Left lung (tissue), 10 donors: Measurements from ENCODE around the gene RBFOX2. TPM values are rescaled to one million over a fixed set of nuclear protein-coding genes. Genes with fewer than 3 reads are reported as not detected.
"Not testable (repeated sequence)": the region's sequence is repeated elsewhere in the genome, so short reads cannot be mapped to it uniquely, and the experiment has no call there.

ENCODE experiments used
- ATAC-seq: fragments of 200-7000 bp; cut with Tn5 transposase; one replicate; pipeline ENCODE4 v1.9.1; 2020; ENCODE audit warnings: moderate library complexity
- DNase-seq, 4 donors: peaks; one replicate each; pipeline ENCODE4 v3.0.0-alpha.2; 2013 to 2020
- H3K27ac ChIP-seq, 2 donors: fragments of 200-600 bp; sonication (generic) in 1 of 2; one replicate each; pipeline versions ENCODE4 v1.5.0 to v1.8.0; 2020 to 2021
- H3K27me3 ChIP-seq, 2 donors: fragments of 200-600 bp; sonication (generic) in 1 of 2; one replicate each; pipeline versions ENCODE4 v1.5.0 to v1.8.0; 2020 to 2021
- H3K36me3 ChIP-seq, 2 donors: fragments of 200-600 bp; sonication (generic) in 1 of 2; one replicate each; pipeline versions ENCODE4 v1.5.0 to v1.8.0; 2020 to 2021
- H3K4me1 ChIP-seq, 2 donors: fragments of 200-600 bp; one replicate each; pipeline ENCODE4 v1.8.0; 2021
- H3K4me3 ChIP-seq, 2 donors: fragments of 200-600 bp; sonication (generic) in 1 of 2; one replicate each; pipeline versions ENCODE4 v1.5.0 to v1.8.0; 2020 to 2021; ENCODE audit warnings: mild to moderate bottlenecking in 1 of 2
- H3K9me3 ChIP-seq, 2 donors: fragments of 200-600 bp; sonication (generic) in 1 of 2; one replicate each; pipeline versions ENCODE4 v1.5.0 to v1.8.0; 2020 to 2021
- intact Hi-C, 2 donors: fragments of 100-400 bp; cut with DNase I; formaldehyde crosslinking; loops; one replicate each; pipeline versions ENCODE4 v1.11.2 to v1.14.2; 2022
- polyA plus RNA-seq, 6 donors: library from polyadenylated mRNA; unstranded; fragments of 120-200 nt; gene quantifications; one replicate each; pipeline ENCODE4 v1.2.1, GENCODE V29; 2013; ENCODE audit not compliant: insufficient read length in 6 of 6
- total RNA-seq, 2 donors: library from RNA; stranded (reverse); fragmentation: NEBNext Ultra II Directional; extraction: Animal tissue kit (Norgen Biotek cat#: 25700); gene quantifications; one replicate each; pipeline ENCODE4 v1.2.1, GENCODE V29; 2021
- TF ChIP-seq, protein P1 (sequence below), 2 donors: fragments of 200-600 bp; sonication (generic) in 1 of 2; IDR thresholded peaks; one replicate each; pipeline versions ENCODE4 v1.5.0 to v1.8.0; 2021; ENCODE audit warnings: antibody characterized with exemption in 2 of 2
- donor health status: DM: no; HTN: yes; CAD: no.
- donor health status: DM: no; HTN: no; CAD: no.

RBFOX2 gene
- total and polyA plus RNA-seq, 8 donors, result 63.1 to 171 (median 154) TPM

- TF ChIP-seq, protein P1, sequence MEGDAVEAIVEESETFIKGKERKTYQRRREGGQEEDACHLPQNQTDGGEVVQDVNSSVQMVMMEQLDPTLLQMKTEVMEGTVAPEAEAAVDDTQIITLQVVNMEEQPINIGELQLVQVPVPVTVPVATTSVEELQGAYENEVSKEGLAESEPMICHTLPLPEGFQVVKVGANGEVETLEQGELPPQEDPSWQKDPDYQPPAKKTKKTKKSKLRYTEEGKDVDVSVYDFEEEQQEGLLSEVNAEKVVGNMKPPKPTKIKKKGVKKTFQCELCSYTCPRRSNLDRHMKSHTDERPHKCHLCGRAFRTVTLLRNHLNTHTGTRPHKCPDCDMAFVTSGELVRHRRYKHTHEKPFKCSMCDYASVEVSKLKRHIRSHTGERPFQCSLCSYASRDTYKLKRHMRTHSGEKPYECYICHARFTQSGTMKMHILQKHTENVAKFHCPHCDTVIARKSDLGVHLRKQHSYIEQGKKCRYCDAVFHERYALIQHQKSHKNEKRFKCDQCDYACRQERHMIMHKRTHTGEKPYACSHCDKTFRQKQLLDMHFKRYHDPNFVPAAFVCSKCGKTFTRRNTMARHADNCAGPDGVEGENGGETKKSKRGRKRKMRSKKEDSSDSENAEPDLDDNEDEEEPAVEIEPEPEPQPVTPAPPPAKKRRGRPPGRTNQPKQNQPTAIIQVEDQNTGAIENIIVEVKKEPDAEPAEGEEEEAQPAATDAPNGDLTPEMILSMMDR (IDR thresholded peaks at IDR 0.05), result no peak
- no peak for ATAC-seq
These were observed 288.0 kb downstream of the RBFOX2 start for GRCh38 chr22:35740616-35741015.

GRCh38 chr22:35739931-35740380 lies 288.7 kb downstream of the RBFOX2 start:
- no peaks in the 10 kb centered on the region for H3K9me3 ChIP-seq
- no peak overlapping the region for H3K4me3 ChIP-seq
- H3K27me3 ChIP-seq, result no peaks in the 10 kb centered on the region
- no peak overlapping the region for H3K27ac ChIP-seq
- DNase-seq, result no peak
- ATAC-seq, result no peak
- no peaks in the 10 kb centered on the region for H3K4me1 ChIP-seq
- peaks cover 0 to 24% of the 10 kb centered on the region in 2 donors for H3K36me3 ChIP-seq
- intact Hi-C loops, result no loop called here
- TF ChIP-seq, protein P1 (IDR thresholded peaks at IDR 0.05), result no peak

More at GRCh38 chr22:35740616-35741015, 288.0 kb downstream of the RBFOX2 start:
- Histone ChIP-seq H3K27ac (no peak overlapping the region), H3K36me3 (peaks cover 0 to 26% of the 10 kb centered on the region in 2 donors), H3K4me3 (no peak overlapping the region), H3K4me1 (no peaks in the 10 kb centered on the region), H3K9me3 (no peaks in the 10 kb centered on the region), H3K27me3 (no peaks in the 10 kb centered on the region)
- intact Hi-C loops, result no loop called here
- DNase-seq, result no peak

- no peaks in the 10 kb centered on the region for H3K9me3 ChIP-seq
- H3K27ac ChIP-seq, result no peak overlapping the region
- TF ChIP-seq, protein P1 (IDR thresholded peaks at IDR 0.05), result no peak
- H3K27me3 ChIP-seq, result no peaks in the 10 kb centered on the region
- intact Hi-C loops, result no loop called here
- H3K36me3 ChIP-seq, result peaks cover 0 to 24% of the 10 kb centered on the region in 2 donors
- H3K4me3 ChIP-seq, result no peak overlapping the region
- H3K4me1 ChIP-seq, result no peaks in the 10 kb centered on the region
- no peak for ATAC-seq
- DNase-seq, result no peak
These were observed 289.3 kb downstream of the RBFOX2 start for GRCh38 chr22:35739076-35739930.

DNA sequence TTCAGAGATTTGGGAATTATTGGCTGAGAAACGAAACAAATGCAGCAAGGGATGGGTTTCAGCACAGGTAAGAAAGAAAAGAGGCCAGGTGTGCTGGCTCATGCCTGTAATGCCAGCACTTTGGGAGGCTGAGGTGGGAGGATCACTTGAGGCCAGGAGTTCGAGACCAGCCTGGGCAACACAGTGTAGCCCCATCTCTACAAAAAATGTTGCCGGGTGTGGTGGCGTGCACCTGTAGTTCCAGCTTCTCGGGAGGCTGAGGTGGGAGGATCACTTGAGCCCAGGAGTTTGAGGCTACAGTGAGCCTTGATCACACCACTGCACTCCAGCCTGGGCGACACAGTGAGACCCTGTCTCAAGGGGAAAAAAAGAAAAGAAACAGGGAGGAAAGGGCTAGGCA lies 290.7 kb downstream of the RBFOX2 start:
- H3K9me3 ChIP-seq, ATAC-seq, intact Hi-C loops, H3K27me3 ChIP-seq, DNase-seq, H3K27ac ChIP-seq, H3K4me3 ChIP-seq, H3K4me1 ChIP-seq: not testable (repeated sequence)
- peaks cover 0 to 15% of the 10 kb centered on the region in 2 donors for H3K36me3 ChIP-seq

DNA sequence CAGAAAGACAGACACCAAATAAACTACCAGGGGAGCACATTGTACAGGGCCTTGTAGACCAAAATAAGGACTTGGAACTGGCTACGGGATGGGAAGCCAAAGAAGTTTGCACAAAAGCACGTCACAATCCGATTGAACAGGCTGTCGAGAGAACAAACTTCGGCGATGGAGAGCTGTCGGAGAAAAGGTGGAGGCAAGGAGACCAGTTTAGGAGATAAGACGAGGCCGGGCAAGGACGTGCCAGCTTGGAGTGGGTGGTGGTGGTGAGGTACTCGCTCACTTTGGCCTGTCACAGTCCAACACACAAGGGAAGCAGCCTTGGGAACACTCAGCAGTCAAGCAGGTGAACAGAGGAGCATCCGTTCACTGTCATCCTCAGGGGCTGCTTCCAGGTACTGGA lies 291.9 kb downstream of the RBFOX2 start:
- Histone ChIP-seq H3K27me3 (no peaks in the 10 kb centered on the region), H3K9me3 (no peaks in the 10 kb centered on the region), H3K4me3 (no peak overlapping the region), H3K27ac (no peak overlapping the region), H3K36me3 (peaks cover 0 to 15% of the 10 kb centered on the region in 2 donors), H3K4me1 (no peaks in the 10 kb centered on the region)
- intact Hi-C loops, result no loop called here
- no peak for ATAC-seq
- no peak for DNase-seq
- TF ChIP-seq, protein P1 (IDR thresholded peaks at IDR 0.05), result no peak
